GM19043 (cell line): ENCODE data around the gene VPS41.

Experiments
- ATAC-seq: cut with Tn5 transposase; IDR thresholded peaks from one replicate; pipeline ENCODE4 v1.9.1; 2021; ENCODE audit warnings: low read depth; ENCODE audit not compliant: unreplicated experiment

Gene VPS41

GRCh38 chr7:38820571-38820970 is 88.4 kb downstream of the VPS41 start:
- no peak for ATAC-seq

- no peak for ATAC-seq
These were observed 89.5 kb downstream of the VPS41 start for GRCh38 chr7:38819463-38819862.

- ATAC-seq, result no peak
These were observed 91.5 kb downstream of the VPS41 start for GRCh38 chr7:38817526-38817925.

DNA sequence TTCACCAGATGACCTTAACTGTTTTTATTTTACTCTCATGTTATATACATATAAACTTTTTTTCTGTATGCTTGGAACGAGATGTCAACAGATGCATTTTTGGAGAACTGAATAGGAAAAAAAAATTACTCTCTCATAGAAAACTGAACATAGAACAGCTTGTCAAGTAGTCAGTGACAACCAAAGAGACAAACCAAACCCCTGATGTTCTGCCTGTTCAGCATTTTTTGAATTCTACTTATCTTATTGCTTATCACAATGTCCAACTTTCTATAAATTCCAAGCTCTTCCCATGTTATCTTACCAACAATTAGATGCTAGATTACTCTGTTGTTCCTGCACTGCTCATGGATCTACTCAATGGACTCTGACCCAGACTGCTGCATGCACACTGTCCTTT is 95.2 kb downstream of the VPS41 start:
- no peak for ATAC-seq

GRCh38 chr7:38806912-38807311 is 102.1 kb downstream of the VPS41 start:
- ATAC-seq, result no peak

DNA sequence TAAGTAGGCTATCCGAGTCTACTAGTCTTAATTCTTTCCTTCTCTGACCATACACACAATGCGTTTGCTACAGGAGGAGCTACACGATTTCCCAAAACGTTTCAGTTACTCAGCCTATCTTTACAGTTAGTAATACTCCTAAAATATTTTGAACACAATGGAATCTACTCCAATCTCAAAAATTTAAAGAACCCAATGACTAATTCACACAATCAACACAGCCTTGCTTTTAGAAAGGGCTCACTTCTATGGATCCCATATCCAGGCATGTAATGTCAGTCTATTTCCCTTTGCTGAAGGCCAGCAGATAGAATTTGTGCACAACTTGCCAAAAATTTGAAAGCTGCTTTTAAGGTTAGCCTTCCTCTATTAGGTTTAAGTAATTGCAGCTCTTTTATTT is 107.2 kb downstream of the VPS41 start:
- ATAC-seq, result no peak

- no peak for ATAC-seq
These were observed 110.3 kb downstream of the VPS41 start for GRCh38 chr7:38798552-38799267.

- ATAC-seq, result no peak
These were observed 112.1 kb downstream of the VPS41 start for GRCh38 chr7:38796626-38797501.

GRCh38 chr7:38795593-38795992 is 113.4 kb downstream of the VPS41 start:
- no peak for ATAC-seq

GRCh38 chr7:38781991-38782390 is 127.0 kb downstream of the VPS41 start:
- no peak for ATAC-seq

DNA sequence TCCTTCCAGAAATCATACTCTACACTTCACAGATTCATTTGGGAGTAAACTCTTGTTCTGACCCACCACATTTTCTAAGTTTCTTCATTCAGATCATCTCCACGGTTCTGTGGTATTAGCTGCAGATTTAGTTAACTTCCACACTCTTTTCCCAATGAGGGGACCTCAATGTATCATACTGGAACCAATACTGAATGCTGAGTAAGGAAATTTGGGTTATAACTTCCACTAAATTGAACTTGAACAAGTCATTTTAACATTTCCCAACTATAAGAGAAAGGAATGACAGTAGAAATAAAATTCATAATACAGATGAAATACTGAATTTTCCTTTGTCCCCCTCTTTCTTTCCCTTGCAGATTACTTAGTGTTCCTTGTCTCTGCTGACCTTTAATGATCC is 131.4 kb downstream of the VPS41 start:
- ATAC-seq, result no peak

- ATAC-seq, result no peak
These were observed 133.3 kb downstream of the VPS41 start for GRCh38 chr7:38775506-38776175.

DNA sequence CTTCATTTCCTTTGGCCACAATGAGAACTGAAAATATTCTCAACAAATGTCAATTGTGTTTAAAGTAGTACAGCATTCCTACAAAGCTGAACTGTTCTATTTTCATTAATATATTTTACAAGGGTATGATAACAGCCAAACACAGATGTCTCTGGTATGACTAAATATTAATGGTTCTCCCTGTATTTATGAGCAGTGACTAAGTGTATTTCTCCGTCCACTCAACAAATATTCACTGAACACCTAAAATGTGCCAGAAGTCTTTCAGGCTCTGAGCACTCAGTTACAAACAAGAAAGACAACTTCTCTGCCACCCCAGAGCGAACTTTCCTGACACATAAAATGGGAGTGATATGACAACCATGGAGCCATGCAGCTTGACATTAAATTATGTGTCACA is 135.6 kb downstream of the VPS41 start:
- no peak for ATAC-seq

DNA sequence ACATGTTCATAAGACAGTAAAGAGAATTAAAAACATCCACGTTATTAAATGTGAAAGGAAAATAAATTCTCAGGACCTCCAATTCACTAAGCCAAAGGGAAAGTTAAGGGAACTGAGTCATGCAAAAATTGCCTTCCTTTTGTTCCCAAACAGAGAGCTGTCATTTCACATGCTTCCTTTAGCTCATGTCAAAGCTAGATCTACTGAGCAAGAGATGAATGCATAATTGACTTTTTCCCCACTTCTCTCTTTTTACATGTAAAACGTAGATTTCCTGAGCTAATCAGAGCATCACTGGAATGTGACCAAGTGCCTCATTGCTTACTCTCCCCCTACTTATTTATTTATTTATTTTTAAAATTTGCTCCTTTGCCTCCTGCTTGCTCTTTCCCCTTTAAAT is 148.8 kb downstream of the VPS41 start:
- ATAC-seq, result no peak

DNA sequence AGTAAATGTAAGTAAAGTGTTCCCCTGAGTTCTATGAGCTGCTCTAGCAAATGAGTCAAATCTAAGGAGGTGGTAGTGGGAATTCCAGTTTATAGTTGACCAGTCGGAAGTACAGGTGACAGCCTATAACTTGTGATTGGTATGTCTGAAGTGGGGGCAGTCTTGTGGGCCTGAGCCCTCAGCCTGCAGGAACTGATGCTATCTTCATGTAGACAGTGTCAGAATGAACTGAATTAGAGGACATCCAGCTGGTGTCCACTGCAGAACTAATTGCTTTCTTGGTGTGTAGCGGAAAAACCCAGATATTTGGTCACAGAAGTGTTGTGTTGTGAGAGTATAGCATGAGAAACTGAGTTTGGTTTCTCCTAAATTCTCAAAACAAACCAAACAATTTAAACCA is 150.0 kb downstream of the VPS41 start:
- ATAC-seq, result no peak

DNA sequence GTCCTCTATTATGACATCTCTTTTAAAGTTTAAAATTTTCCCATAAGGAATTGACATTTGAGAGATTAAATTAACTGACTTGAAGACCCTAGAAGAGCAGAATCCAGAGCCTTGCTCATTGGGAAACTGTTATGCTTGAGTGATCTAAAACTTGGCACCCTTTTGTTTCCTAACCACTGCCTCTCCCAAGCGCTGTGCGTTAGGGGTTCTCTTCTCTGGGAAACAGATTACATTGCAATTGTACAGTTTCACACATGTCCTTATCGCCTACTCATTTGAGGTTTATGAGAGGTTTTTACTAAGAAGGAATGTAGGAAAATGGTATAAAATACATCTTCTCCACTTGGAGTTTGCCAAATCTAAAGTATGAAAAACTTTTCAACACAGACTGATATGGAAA is 151.1 kb downstream of the VPS41 start:
- no peak for ATAC-seq

DNA sequence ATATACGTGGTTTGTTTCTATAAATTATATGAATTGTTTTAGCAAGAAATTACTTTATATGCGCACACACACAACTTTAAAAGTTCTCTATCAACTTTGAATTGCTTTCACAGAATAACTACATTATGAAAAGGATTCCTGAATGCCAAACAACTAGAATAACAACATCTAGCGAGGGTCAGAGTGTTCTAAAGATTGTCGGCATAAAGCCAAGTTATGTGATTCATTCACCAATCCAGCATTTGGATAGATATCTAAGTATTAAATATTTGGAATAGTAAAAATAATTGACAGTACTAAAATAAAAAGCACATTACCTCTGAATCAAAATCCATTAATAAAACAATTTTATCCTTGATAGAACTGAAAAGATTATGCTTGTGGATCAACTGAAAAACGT is 152.5 kb downstream of the VPS41 start:
- ATAC-seq, result no peak

GRCh38 chr7:38753347-38753746 is 155.6 kb downstream of the VPS41 start:
- no peak for ATAC-seq

- ATAC-seq, result no peak
These were observed 157.6 kb downstream of the VPS41 start for GRCh38 chr7:38751416-38751815.

DNA sequence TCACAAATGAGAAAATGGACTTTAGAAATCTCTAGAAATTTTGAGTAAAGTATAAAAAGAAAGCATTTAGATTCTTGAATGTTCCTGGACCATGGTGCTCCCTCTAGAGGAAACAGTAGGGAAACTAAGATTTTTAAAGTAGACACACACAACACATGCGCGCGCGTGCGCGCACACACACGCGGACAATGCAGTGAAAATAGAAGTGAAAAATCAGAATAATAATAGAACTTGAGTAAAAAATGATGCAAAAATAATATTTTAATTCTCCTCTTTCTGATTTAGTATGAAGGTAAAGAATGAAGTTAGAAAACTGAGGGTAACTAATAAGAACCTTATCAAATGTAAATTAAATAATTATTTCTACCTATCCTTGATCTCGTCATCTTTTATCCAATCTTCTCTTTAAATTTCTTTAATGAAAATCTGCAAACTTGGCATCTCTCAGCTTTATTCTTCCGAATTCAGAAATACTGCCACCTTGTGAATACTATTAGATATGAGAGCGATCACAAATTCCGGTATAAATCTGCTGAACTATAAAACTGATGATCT is 160.9 kb downstream of the VPS41 start:
- no peak for ATAC-seq

DNA sequence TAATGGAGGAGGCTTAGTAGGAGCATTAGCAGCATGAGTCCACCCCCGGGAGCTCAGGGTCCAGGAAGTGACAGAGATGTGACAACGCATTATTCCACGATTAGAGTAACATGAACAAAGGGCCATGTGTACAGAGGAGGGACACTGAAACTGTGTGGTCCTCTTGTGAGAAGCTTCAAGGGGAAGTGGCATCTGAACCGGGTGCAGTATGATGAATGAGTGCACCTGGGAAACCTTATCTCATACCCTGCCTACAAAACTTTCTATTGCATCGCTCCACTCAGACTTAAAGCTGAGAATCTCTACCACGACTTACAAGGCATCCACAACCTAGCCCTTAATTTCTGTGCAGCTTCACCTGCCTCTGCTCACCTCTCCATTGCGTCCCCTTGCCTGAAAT is 162.6 kb downstream of the VPS41 start:
- ATAC-seq, result no peak
